Cardiac fibroblast (primary cell): ENCODE measurements around the gene EFNA1.
A peak's percentile ranks its signal among the peaks of the same experiment; 100 is the strongest.
"Not testable (repeated sequence)": the region's sequence is repeated elsewhere in the genome, so short reads cannot be mapped to it uniquely, and the experiment has no call there.

ENCODE experiments used
- DNase-seq, 2 donors: peaks; one replicate each; pipeline versions ENCODE4 v3.0.0 to v3.0.0-alpha.2; 2010; ENCODE audit warnings: low read depth in 2 of 2
- H3K4me3 ChIP-seq, 2 donors: replicated peaks in 1 of 2; 1 replicate in 1 of 2; 2 replicates in 1 of 2; pipeline ENCODE4 v1.5.1; 2011; ENCODE audit warnings: low read depth in 2 of 2, low read length in 2 of 2, mild to moderate bottlenecking in 2 of 2, moderate library complexity in 1 of 2
- CTCF ChIP-seq: IDR thresholded peaks from one replicate; pipeline ENCODE4 v1.5.1; 2011; ENCODE audit warnings: low read depth, mild to moderate bottlenecking, low read length, inconsistent platforms

Gene EFNA1

GRCh38 chr1:155145491-155145890, 17.8 kb downstream of the EFNA1 start:
- no peak overlapping the region for H3K4me3 ChIP-seq
- TF ChIP-seq CTCF: no peak
- no peak for DNase-seq

GRCh38 chr1:155155996-155156643, 28.4 kb downstream of the EFNA1 start:
- not testable (repeated sequence) for H3K4me3 ChIP-seq, DNase-seq

GRCh38 chr1:155158991-155159390, 31.3 kb downstream of the EFNA1 start:
- TF ChIP-seq CTCF: no peak
- H3K4me3 ChIP-seq: no peak overlapping the region
- DNase-seq: no peak

GRCh38 chr1:155160128-155160527, 32.5 kb downstream of the EFNA1 start:
- H3K4me3 ChIP-seq: no peak overlapping the region
- no peak for DNase-seq
- no peak for TF ChIP-seq CTCF

- DNase-seq: not testable (repeated sequence)
Observed at GRCh38 chr1:155162631-155163030, 35.0 kb downstream of the EFNA1 start.

GRCh38 chr1:155163785-155164184, 36.1 kb downstream of the EFNA1 start:
- not testable (repeated sequence) for DNase-seq, H3K4me3 ChIP-seq

More at GRCh38 chr1:155162631-155163030, 35.0 kb downstream of the EFNA1 start:
- H3K4me3 ChIP-seq: not testable (repeated sequence)

- DNase-seq, H3K4me3 ChIP-seq: not testable (repeated sequence)
Observed at GRCh38 chr1:155164625-155165024, 36.9 kb downstream of the EFNA1 start.

- H3K4me3 ChIP-seq: no peak overlapping the region
- TF ChIP-seq CTCF: no peak
- DNase-seq: no peak
Observed at GRCh38 chr1:155166051-155166470, 38.4 kb downstream of the EFNA1 start.

- TF ChIP-seq CTCF: no peak
- H3K4me3 ChIP-seq: no peak overlapping the region
- DNase-seq: peak; percentile 37 to 56
Observed at GRCh38 chr1:155166471-155167165, 38.9 kb downstream of the EFNA1 start.
